Psoas muscle (tissue), 8 donors: ENCODE data around the gene PPP2R3B. TPM values are rescaled to one million over a fixed set of nuclear protein-coding genes. Genes with fewer than 3 reads are reported as not detected.

Source experiments
- ATAC-seq, 4 donors: fragments of 200-7000 bp; cut with Tn5 transposase; one replicate each; pipeline ENCODE4 v1.9.1; 2020; ENCODE audit warnings: moderate library complexity in 3 of 4, mild to moderate bottlenecking in 2 of 4
- DNase-seq, 2 donors: peaks; one replicate each; pipeline ENCODE4 v3.0.0-alpha.2; 2020
- H3K27ac ChIP-seq: fragments of 200-600 bp; one replicate; pipeline ENCODE4 v1.8.0; 2022
- H3K27me3 ChIP-seq, 3 donors: fragments of 200-600 bp in 1 of 3; one replicate each; pipeline versions ENCODE4 v1.6.1 to v1.8.0; 2013 to 2022; ENCODE audit warnings: low read length in 2 of 3, mild to moderate bottlenecking in 2 of 3, moderate library complexity in 1 of 3; ENCODE audit not compliant: insufficient read depth in 3 of 3
- H3K36me3 ChIP-seq, 2 donors: fragments of 200-600 bp in 1 of 2; one replicate each; pipeline versions ENCODE4 v1.6.1 to v1.8.0; 2013 to 2022; ENCODE audit warnings: low read depth in 1 of 2, mild to moderate bottlenecking in 1 of 2, moderate library complexity in 1 of 2; ENCODE audit not compliant: insufficient read depth in 1 of 2
- H3K4me1 ChIP-seq: fragments of 200-600 bp; one replicate; pipeline ENCODE4 v1.8.0; 2022
- H3K4me3 ChIP-seq: fragments of 200-600 bp; one replicate; pipeline ENCODE4 v1.8.0; 2022; ENCODE audit warnings: mild to moderate bottlenecking
- H3K9me3 ChIP-seq: fragments of 200-600 bp; one replicate; pipeline ENCODE4 v1.8.0; 2022
- WGBS, 3 donors: extraction: QIAGEN DNeasy Blood & Tissue Kit; methylation state at CpG; one replicate each; pipeline versions ENCODE4 v1.1.6 to v1.1.7; 2013; 5-methylcytosine and 5-hydroxymethylcytosine counted together
- intact Hi-C, 2 donors: fragments of 100-400 bp; cut with DNase I; formaldehyde crosslinking; loops; one replicate each; pipeline versions ENCODE4 v1.11.0 to v1.14.2; 2022
- polyA plus RNA-seq, 3 donors: library from polyadenylated mRNA; stranded (reverse); fragments of 200-250 nt; gene quantifications; one replicate each; pipeline ENCODE4 v1.2.3, GENCODE V29; 2013
- total RNA-seq, 4 donors: library from RNA; stranded (reverse); fragmentation: NEBNext Ultra II Directional in 2 of 4; extraction: Animal tissue kit (Norgen Biotek cat#: 25700) in 2 of 4; gene quantifications; one replicate each; pipeline versions ENCODE4 v1.2.1 to v1.2.4, GENCODE V29; 2021 to 2023
- TF ChIP-seq, protein P1 (sequence below): fragments of 200-600 bp; IDR thresholded peaks from one replicate; pipeline ENCODE4 v1.8.0; 2022; ENCODE audit warnings: antibody characterized with exemption
- donor health status: healthy with polysubstance abuse.
- donor health status: DM: no; HTN: no; CAD: no; lungs with moderate emphysema.
- donor health status: Bipolar disorder and iron deficiency.
- donor health status: healthy.
- donor health status: DM: yes; HTN: yes; CAD: no.
- donor health status: DM: no; HTN: no; CAD: no.
- donor health status: DM: no; HTN: no; CAD: no.
- donor health status: DM: yes; HTN: yes; CAD: no.

Gene PPP2R3B
- total and polyA plus RNA-seq, 7 donors: 32.3 to 156 (median 77.2) TPM

DNA sequence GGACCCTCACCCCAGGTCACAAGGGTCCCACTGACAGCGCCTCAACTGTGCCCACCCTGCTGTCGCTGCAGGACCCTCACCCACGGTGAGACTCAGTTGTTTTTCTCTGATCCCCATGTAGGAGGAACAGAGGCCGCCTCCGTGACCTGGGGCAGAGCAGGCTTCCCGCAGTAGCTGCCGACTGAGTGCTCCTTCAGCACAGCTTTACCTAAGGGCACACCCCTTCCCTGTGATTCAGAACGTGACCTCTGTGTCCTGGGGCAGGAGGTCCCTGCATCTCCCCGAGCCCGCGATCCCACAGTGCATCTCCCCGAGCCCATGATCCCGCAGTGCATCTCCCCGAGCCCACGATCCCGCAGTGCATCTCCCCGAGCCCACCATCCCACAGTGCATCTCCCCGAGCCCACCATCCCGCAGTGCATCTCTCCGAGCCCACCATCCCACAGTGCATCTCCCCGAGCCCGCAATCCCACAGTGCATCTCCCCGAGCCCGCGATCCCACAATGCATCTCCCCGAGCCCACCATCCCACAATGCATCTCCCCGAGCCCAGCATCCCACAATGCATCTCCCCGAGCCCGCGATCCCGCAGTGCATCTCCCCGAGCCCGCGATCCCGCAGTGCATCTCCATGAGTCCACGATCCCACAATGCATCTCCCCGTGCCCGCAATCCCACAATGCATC, 23.6 kb downstream of the PPP2R3B start:
- H3K4me3 ChIP-seq: no peak overlapping the region
- 80 to 83% (median 81%) methylated on average over 38 of the region's 38 CpGs for WGBS, 3 donors
- DNase-seq: no peak

DNA sequence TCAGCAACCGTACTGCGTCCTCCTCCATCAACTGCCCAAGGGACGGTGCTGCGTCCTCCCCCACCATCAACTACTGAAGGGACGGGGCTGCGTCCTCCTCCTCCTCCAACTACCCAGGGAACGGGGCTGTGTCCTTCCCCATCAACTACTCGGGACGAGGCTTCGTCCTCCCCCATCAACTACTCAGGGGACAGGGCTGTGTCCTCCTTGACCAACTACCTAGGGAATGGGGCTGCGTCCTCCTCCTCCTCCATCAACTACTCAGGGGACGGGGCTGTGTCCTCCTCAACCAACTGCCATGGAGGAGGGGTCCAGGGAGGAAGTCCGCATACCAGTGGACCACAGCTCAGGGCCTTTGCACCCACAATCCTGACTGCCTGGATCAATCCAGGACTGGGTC, 24.4 kb downstream of the PPP2R3B start:
- Histone ChIP-seq H3K4me3 (no peak overlapping the region), H3K9me3 (peaks cover 4% of the 10 kb centered on the region), H3K4me1 (no peaks in the 10 kb centered on the region), H3K27me3 (no peaks in the 10 kb centered on the region), H3K36me3 (peaks cover 5 to 34% of the 10 kb centered on the region in 2 donors), H3K27ac (no peak overlapping the region)
- no peak for DNase-seq
- intact Hi-C loops: loop anchor here in 1 of 2 donors (5.0 kb wide), 1 partner anchor 40 kb away; no protein-coding TSS in a partner anchor
- no peak for ATAC-seq
- 95 to 98% (median 98%) methylated on average over 13 of the region's 13 CpGs for WGBS, 3 donors
- TF ChIP-seq, protein P1, sequence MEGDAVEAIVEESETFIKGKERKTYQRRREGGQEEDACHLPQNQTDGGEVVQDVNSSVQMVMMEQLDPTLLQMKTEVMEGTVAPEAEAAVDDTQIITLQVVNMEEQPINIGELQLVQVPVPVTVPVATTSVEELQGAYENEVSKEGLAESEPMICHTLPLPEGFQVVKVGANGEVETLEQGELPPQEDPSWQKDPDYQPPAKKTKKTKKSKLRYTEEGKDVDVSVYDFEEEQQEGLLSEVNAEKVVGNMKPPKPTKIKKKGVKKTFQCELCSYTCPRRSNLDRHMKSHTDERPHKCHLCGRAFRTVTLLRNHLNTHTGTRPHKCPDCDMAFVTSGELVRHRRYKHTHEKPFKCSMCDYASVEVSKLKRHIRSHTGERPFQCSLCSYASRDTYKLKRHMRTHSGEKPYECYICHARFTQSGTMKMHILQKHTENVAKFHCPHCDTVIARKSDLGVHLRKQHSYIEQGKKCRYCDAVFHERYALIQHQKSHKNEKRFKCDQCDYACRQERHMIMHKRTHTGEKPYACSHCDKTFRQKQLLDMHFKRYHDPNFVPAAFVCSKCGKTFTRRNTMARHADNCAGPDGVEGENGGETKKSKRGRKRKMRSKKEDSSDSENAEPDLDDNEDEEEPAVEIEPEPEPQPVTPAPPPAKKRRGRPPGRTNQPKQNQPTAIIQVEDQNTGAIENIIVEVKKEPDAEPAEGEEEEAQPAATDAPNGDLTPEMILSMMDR: no peak

More for the DNA sequence above, 23.6 kb downstream of the PPP2R3B start:
- Histone ChIP-seq H3K4me1 (no peaks in the 10 kb centered on the region), H3K9me3 (peaks cover 4% of the 10 kb centered on the region), H3K36me3 (peaks cover 5 to 27% of the 10 kb centered on the region in 2 donors), H3K27ac (no peak overlapping the region), H3K27me3 (no peaks in the 10 kb centered on the region)
- TF ChIP-seq, protein P1: no peak
- ATAC-seq: no peak
- intact Hi-C loops: loop anchor here in 1 of 2 donors (5.0 kb wide), 1 partner anchor 41 kb away; no protein-coding TSS in a partner anchor

DNA sequence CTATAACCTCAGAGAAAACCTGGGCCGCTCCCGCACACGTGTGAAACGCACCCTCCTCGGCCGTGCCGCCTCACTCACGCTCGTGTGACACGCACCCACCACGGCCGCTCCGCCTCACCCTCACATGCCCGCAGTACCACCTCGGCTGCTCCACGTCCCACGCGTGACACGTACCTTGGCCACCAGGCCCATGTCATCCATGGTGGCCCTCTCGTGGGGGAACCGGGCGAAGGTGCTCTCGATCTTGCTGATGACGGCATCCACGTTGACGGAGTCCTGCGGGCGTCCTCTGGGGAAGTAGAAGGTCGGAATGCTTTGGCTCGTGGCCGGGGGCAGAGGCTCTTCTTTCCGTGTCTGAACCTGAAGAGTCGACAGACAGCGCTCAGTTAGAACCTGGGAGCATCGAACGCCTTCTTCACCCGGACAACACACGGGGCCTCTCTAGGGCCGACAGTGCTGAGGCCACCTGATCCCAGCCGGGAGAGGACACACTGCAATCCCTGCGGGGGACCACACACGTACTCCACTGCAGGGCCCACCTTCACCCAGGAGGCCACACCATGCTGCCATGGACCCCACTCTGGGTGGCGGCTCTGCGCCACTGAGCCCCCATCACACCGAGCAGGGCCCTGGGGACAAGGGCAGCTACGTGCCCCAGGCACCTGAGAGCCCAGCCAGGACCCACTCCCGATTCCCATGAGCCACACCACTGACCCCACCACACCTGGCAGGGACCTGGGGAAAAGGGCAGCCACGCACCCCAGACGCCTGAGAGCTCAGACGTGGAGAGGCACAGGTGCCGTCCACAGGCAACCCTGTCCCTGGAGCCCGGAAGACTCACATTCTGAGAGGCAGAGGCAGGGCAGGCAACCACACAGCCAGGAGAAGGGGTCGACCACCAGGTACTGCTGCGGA, 25.2 kb downstream of the PPP2R3B start:
- H3K27me3 ChIP-seq: no peaks in the 10 kb centered on the region
- peak in 1 of 4 donors; percentile 29 for ATAC-seq
- intact Hi-C loops: loop anchor here in 1 of 2 donors (5.0 kb wide), 1 partner anchor 39 kb away; no protein-coding TSS in a partner anchor
- peaks cover 5 to 35% of the 10 kb centered on the region in 2 donors for H3K36me3 ChIP-seq
- H3K9me3 ChIP-seq: peaks cover 4% of the 10 kb centered on the region
- 95 to 97% (median 96%) methylated on average over 54 of the region's 54 CpGs for WGBS, 3 donors
- H3K4me1 ChIP-seq: no peaks in the 10 kb centered on the region
- no peak for DNase-seq
- TF ChIP-seq, protein P1: no peak
- no peak overlapping the region for H3K4me3 ChIP-seq
- no peak overlapping the region for H3K27ac ChIP-seq

DNA sequence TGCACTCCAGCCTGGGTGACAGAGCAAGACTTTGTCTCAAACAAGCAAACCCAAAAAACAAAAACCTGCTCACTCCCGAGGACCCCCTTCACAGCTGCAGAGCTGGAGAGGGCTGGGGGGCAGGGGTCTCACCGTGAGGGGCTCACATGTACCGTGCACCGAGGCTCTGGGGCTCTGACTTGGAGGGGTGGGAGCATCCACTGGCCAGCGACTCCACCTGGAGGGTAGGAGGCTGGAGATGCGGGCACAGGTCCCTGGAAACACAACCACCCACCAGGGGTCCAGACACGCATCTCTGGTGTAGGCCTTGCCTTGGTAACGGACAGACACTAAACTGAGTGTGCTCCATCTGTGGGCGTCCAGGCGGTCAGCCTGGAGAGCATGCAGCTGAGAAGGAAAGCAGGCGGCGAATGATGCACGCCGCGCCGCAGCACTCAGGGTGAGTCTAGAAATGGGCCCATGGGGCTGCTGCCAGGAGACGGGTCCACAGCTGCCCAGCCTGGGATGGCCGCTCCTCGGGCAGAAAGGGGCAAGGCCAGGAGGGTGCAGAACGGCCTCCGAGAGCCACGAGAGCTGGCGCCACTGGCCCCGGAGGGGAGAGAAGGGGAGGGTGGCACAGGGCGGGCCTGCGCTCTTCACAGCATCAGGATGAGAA, 26.1 kb downstream of the PPP2R3B start:
- intact Hi-C loops: loop anchor here in 1 of 2 donors (5.0 kb wide), 1 partner anchor 38 kb away; no protein-coding TSS in a partner anchor
- no peaks in the 10 kb centered on the region for H3K4me1 ChIP-seq
- whole genome bisulfite sequencing, 3 donors: 93 to 96% (median 96%) methylated on average over 25 to 26 of the region's 26 CpGs
- H3K27ac ChIP-seq: no peak overlapping the region
- peaks cover 5 to 35% of the 10 kb centered on the region in 2 donors for H3K36me3 ChIP-seq
- TF ChIP-seq, protein P1: no peak
- no peaks in the 10 kb centered on the region for H3K27me3 ChIP-seq
- ATAC-seq (no peak), DNase-seq (no peak)
- peaks cover 4% of the 10 kb centered on the region for H3K9me3 ChIP-seq
- no peak overlapping the region for H3K4me3 ChIP-seq
